IPS DF 4.7 (cell line): ENCODE data around the gene P2RY12.

Experiments
- DNase-seq: peaks from one replicate; pipeline ENCODE4 v3.0.0-alpha.2; 2013; ENCODE audit warnings: low spot score; ENCODE audit errors: extremely low read depth

P2RY12 gene

DNA sequence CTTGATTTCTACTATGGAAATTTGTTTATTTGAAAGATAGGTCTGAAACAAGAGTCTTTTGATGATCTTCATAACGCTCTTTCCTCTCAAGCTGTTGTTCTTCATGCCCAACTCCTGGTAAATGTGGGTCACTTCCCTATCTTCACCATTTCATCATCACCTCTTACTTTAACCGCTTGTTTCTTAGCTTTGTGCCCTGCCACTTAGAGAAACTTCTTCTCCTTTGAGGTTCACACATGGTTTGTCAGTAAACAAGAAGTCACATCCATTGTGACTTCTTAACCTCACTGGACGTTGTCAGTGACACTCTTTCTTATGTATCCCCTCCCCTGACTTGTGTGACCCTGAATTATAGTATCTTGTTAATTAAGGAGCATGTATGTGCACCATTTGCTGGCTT, 38.3 kb downstream of the P2RY12 start:
- no peak for DNase-seq

- DNase-seq: no peak
These were observed 38.7 kb downstream of the P2RY12 start for GRCh38 chr3:151345859-151346258.

DNA sequence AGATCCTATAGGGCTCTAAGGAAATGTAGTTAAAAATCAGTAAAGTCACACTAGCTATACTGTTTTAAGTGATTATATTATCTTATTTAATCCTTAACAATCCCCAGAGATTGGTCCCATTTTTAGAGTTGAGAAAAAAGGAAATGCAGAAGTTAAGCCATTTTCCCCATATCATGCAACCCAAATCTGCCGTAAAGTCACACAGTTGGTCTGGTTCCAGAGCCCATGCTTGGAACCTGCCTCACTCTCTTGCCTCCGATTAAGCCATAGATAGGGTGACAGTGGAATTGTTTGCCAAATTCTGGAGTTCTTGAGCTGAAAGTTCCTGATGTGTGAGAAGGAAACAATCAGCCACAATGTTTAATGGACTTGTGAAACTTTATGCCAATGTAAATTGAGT, 52.9 kb downstream of the P2RY12 start:
- no peak for DNase-seq

DNA sequence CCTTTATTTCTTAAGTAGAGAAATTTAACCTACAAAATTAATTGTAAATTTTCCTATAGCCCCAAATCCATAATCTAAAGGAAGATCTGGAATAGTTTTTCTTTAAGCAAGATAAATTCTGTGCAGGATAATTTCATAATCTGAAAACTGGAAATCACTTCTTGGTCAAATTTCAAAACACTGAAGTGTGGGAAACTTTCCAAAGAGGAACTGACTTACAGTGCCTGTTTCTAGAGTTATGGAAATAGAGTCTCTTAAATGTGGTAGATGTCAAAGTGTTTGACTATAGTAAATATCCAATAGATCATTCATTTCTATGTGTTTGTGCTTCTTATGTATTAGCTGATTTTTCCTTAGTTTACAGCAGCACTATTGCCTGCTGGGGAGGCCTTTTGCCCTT, 53.7 kb downstream of the P2RY12 start:
- DNase-seq: no peak

GRCh38 chr3:151330379-151330778, 54.2 kb downstream of the P2RY12 start:
- no peak for DNase-seq

DNA sequence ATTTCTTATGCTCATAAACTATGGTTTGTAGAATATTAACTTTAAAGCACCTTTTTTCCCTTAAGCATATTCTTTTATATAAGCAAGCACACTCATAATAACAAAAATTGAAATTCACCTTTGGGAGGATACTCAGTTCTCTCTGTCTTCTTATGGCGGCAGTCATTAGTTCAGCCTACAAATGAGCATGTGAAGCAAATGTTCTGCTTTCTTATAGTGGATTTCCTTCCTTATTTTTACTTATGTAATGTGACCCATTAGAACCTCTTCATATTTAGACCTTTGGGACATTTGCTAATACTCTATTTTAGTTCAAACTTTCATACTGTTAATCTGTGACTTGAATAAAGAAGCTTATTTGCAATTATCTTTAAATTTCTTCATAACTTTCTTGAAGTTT, 55.2 kb downstream of the P2RY12 start, which contains the start of gene P2RY13:
TSS of gene P2RY13 (minus strand) at position 187 of the 400 bp plus-strand sequence. CDS start at position 166, 21 bp downstream.
- DNase-seq: no peak

DNA sequence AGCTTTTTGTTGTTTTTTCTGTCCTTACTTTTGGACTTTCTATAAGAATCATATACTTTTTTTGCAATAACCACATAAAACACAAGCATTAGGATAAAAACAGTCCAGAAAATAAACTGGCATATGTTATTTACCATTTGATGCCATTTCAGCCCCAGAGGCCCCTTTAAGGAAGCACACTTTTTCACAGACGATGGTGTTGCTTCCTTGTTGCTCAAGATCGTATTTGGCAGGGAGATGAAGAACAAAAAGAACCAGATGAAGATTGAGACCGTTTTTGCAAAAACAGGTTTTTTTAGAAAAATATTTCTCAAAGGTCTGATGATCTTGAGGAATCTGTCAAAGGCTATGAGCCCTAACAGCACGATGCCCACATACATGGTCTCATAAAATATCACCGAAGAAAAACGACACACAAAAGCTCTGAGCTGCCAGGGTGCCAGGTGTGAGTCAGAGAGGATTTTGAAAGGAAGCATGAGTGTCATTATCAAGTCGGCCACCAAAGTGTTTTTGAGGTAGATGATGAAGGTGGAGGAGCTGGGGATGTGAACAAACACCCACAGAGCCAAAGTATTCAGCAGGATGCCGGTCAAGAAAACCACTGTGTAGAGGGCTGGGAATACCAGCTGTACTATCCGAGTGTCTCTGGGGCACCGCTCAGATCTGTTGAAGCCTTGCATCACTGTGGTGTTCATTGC, 56.1 kb downstream of the P2RY12 start:
- DNase-seq: no peak

DNA sequence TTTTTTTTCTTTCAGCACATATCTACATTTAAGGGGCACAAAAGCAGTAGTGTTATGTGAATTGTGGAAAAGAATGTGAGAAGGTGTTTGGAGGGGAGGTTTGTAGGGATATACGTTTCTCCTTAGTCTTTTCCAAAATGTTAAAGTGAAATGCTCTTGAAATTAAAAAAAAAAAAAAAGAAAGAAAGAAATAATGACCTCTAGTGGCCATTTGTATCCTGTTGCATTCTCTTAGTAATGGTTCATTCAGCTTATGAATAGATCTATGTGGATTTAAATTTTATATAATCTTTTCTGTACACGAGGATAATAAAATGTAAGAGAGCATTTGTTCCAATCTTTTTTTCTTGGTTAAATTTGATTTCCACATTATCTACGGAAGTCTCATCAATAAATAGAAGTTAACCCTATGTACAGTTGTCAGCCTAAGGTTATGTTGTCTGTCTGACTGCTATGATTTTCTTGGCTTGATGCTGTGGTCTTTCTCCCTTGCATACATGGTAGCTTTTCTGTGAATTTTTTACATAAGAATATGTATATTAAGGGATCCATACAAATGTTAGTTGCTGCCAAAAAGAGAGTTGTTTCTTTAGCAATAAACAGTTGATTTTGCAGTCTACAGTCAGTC, 56.9 kb downstream of the P2RY12 start:
- DNase-seq: no peak

- no peak for DNase-seq
These were observed 62.0 kb downstream of the P2RY12 start for GRCh38 chr3:151322511-151322910.

GRCh38 chr3:151321526-151321925, 63.0 kb downstream of the P2RY12 start:
- no peak for DNase-seq

- DNase-seq: no peak
These were observed 64.4 kb downstream of the P2RY12 start for GRCh38 chr3:151320131-151320530.

DNA sequence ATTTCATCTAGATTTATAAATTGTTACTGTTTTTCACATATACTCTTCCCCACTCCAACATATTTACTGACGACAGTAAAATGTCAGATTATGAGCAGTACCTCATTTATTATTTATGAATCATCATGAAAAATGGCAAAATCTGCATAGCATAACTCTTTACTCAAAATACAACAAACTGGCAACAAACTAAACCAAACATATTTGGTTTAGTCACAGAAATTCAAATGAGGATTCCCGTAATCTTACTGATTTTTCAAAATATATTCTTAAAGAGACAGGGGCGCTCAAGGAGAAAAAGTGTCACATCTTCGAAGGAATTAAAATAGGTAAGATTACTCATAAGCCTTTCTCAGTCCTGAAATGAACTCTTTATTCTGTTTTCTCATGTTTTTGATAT, 64.9 kb downstream of the P2RY12 start:
- no peak for DNase-seq

- DNase-seq: no peak
These were observed 65.6 kb downstream of the P2RY12 start for GRCh38 chr3:151318991-151319390.

DNA sequence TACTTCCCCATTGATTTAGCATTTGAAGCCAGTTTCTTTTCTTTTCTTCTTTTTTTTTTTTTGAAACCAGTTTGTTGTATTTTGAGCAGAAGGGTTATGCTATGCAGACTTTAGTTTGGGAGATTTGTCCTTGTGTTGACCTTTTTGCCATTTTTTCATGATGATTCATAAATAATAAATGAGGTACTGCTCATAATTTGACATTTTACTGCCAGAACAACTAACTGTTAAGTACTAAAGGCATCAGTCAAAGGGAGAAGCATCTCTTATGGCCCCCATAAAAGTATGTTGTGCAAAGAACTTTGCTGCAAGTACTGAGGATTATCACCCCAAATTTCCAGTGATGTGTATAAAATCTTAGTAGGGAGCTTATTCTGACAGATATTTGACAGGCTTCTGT, 66.2 kb downstream of the P2RY12 start:
- no peak for DNase-seq

DNA sequence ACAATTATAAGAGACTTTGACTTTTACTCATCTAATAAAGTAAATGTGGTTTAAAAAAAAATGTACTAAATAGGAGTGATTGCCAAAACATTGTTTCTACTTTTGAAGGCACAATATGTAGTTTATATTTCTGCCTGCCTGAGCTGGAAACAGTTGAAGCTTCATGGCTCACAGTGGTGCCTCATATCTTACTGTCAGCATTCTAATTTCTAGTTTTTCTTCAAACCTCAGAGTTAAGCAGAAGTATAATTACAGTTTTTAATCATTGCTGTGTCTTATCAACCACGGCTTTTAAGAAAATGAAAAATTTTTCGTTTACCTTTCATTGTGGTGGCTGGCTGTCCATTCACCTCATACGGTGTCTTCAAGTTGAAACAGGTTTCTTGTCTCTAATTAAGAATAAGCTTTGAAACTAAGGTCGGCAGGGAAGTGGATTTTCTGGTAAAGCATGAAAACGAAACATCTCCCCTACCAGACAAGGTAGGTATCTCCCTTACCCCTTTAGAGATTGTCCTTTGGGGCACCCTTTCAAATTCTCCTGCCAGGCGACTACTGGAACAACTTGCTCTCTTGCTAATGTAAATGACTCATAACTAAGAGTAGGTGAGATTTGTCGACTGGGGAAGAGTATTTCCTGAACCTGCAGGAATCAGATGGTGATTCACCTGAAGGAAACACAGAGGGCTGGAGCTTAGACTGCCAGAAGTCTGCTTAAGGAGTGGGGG, 68.1 kb downstream of the P2RY12 start, which contains the start of gene GPR87:
TSS of gene GPR87 (minus strand) at position 554 of the 725 bp plus-strand sequence. CDS start 16,720 bp downstream, outside the sequence.
- DNase-seq: no peak

GRCh38 chr3:151315846-151316245, 68.7 kb downstream of the P2RY12 start:
- no peak for DNase-seq

DNA sequence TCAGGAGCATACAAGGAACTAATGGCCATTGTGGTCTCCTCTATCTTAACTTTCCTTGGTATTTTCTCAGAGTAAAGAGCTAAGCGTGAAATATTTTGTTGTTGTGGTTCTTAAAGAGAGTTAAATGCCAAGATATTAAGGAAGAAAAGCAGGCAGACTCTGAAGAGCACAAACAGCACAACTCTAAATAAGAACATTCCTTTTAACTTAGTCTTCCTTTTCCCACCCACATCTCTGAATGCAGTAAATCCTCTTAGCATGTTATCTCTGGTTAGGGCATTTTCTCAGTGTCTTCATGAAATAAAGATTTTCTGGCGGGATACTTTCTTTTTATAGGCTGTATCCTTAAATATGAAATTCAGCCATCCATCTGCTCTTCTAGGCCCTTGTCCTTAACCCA, 69.4 kb downstream of the P2RY12 start:
- no peak for DNase-seq

GRCh38 chr3:151314593-151314992, 70.0 kb downstream of the P2RY12 start:
- DNase-seq: no peak

GRCh38 chr3:151314137-151314536, 70.4 kb downstream of the P2RY12 start:
- DNase-seq: no peak

DNA sequence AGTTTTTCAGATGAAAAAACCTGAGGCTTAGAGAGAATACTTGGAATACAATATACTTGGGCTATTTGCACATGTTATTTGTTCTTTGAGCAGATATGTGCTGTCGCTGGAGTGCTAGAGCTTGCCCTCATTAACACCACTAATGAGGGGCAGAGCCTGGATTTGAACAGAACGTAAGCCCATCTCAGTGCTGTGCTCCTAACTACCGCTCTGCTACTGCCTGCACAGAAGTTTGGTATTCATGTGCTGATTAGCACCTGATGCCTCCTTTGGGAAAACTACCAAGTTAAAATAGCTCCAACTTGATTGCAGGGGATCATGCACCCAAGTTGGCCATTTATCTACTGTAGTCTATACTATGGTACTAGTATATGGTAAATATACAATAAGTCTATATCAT, 71.6 kb downstream of the P2RY12 start:
- no peak for DNase-seq

GRCh38 chr3:151309566-151309965, 75.0 kb downstream of the P2RY12 start:
- no peak for DNase-seq
